Mesenteric fat pad (tissue), 1 donor: ENCODE measurements around the gene SLC4A5. TPM values are rescaled to one million over a fixed set of nuclear protein-coding genes. Genes with fewer than 3 reads are reported as not detected.

ENCODE experiments used
- DNase-seq: peaks from one replicate; pipeline ENCODE4 v3.0.0-alpha.2; 2020; ENCODE audit warnings: low spot score
- total RNA-seq: library from RNA; stranded (reverse); fragmentation: NEBNext Ultra II Directional; extraction: Animal tissue kit (Norgen Biotek cat#: 25700); gene quantifications from one replicate; pipeline ENCODE4 v1.2.1, GENCODE V29; 2021
- donor health status: DM: yes; HTN: yes; CAD: no.

SLC4A5 gene
- total RNA-seq, 1 donor from 2014 or later = 2.0 TPM

- DNase-seq = no peak
Measured at GRCh38 chr2:74317701-74318100, 25.5 kb downstream of the SLC4A5 start.

DNA sequence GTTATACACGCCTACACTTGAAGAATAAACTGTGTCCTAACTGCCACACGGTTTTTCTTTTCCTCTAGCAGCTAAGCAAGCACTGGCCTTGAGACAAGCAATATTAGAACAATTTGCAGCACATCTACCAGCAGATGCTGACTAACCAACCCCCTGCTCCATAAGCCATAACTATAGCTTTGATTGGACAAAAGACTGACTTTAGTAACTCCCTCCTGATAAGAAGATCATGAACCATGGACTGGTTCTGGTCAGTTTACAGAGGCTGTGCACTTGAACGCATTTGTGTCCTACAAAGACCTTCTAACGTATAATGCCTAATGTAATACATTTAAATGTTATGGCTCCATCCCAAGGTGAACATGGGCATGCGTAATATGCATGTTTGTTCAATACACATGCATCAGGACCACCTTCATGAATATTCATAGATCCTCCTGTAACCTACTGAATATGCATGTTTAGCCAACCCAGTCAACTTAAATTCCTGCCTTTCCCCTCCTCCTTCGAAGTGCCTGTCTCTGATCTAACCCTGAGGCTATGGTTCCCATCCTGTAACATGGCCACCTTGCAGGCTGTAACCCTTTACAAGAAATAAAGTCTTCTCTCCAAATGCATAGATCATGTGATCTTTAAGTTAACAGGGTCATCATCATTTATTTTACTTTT, 26.5 kb downstream of the SLC4A5 start:
- DNase-seq = no peak

DNA sequence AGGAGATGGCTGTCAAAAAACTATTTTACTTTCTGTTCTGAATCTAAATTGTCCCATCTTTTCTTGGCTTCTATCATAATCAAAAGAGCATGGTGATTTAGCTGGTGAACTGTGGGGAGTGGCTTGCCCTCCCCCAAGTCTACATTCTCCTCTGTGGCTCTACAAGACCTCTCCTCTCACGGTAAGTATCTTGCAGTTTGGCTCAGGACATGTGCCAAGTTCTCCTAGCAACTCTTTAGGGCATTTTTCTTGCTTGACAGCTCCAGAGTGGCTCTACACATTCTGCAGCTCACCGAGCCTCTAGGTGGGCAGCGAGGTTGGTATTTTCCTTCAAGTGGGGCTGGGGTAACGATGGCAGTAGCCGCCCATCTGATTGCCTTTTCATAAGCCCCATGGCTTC, 29.1 kb downstream of the SLC4A5 start:
- DNase-seq = no peak

- DNase-seq = no peak
Measured at GRCh38 chr2:74313497-74313896, 29.7 kb downstream of the SLC4A5 start.

DNA sequence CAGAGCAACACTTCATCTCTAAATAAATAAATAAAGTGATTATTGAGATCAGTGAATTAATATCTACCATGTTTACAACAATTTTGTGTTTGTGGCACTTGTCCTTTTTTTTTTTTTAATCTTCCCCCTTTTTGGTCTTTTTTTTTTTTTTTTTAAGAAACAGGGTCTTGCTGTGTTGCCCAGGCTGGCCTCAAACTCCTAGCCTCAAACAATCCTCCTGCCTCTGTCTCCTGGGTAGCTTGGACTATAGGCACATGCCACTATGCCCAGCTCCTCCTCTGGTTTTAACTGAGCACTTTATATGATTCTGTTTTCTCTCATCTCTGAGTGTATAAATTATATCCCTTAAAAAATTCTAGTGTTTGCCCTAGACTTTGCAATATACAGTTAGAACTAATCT, 30.3 kb downstream of the SLC4A5 start:
- DNase-seq = no peak

GRCh38 chr2:74307720-74308119, 35.5 kb downstream of the SLC4A5 start:
- DNase-seq = no peak

DNA sequence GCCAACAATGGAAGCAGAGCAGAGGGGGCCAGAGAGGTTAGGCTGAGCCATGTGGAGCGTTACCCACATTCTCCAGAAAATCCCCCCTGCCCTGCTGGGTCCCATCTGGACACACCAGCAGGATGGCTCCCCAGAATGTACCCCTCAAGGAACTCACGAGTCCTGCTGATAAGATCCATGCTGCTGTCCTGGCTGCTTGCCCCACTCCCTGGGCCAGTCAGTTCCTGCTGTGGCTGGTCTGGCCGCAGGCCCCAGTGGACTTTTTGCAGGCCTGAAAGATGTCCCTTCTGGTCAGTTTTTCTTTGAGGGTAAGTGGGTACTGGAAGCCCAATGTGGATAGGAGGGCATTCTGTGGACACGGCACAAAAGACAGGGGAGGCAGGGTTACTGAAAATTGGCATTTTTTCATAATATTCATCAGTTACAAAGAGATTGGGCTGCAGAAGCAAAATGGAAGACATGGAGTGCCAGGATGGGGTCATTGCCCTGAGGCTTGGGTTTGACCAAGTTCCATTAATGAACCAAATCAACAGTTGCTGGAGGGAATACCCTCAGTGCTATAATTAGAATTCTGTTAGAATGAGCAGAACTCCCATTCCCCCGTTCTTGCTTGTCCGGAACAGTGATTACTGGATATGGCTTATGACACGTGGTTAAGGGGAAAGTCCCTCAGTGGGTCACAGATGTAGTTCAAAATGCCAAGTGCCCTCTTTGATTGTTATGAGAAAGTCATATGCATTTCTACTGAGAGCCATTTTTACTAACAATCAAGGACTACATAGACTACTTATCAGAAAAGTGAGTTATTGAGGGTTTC, 38.7 kb downstream of the SLC4A5 start:
- DNase-seq = no peak

GRCh38 chr2:74302865-74303264, 40.4 kb downstream of the SLC4A5 start:
- no peak for DNase-seq

DNA sequence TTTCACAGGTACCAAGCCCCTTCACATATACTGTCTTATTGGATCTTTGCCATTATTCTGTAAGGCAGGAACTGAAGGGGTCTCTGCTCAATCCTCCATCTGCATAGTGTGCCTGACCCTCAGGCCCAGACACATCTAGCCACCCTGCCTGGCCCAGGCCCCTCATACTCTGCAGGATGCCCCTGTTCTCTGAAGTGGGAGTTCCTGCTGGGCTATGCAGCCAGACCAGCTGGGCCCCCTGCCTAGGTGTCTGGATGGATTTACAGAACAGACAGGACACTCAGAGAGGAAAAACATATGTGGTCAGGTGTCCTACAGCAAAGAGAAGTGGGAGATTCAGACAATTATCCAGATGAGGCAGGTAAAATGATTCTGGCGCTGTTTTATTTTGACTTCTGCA, 42.0 kb downstream of the SLC4A5 start:
- DNase-seq = no peak

DNA sequence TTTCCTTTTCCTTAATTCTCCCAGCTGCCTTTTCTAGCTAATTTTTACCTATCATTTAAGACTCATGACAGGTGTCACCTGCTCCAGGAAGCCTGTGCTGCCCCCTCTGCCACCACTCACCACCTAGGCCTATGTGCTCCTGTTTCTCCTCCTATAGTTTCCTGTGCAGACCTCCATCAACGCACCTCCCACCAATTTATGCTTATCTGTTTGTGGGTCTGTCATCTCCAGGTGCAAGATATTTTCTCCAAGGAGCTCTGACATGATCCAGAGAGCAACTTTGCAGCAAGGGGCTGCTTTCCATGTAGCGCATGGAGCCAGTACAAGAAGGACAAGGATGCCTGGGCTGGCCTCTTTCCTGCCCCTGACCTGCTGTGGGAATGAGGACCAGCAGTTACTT, 42.7 kb downstream of the SLC4A5 start:
- no peak for DNase-seq

DNA sequence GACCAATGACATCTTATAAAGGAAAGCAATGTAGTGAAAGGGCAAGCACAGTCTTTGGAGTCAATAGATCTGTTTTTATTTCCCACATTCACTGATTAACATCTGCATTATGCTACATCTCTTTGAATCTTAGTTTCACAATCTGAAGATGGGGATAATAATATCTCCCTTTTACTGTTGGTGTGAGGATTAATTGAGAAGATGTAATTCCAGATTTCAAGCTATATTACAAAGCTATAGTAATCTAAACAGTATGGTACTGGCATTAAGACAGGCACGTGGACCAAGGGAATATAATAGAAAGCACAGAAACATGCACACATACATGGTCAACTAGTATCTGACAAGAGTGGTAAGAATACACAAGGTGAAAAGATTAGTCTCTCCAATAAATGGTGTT, 45.3 kb downstream of the SLC4A5 start:
- no peak for DNase-seq

- DNase-seq = no peak
Measured at GRCh38 chr2:74297391-74297790, 45.8 kb downstream of the SLC4A5 start.

GRCh38 chr2:74293191-74293991, 49.8 kb downstream of the SLC4A5 start:
- no peak for DNase-seq

GRCh38 chr2:74292751-74293150, 50.5 kb downstream of the SLC4A5 start:
- no peak for DNase-seq

- DNase-seq = no peak
Measured at GRCh38 chr2:74291886-74292621, 51.2 kb downstream of the SLC4A5 start.

- no peak for DNase-seq
Measured at GRCh38 chr2:74291218-74291544, 52.0 kb downstream of the SLC4A5 start.

DNA sequence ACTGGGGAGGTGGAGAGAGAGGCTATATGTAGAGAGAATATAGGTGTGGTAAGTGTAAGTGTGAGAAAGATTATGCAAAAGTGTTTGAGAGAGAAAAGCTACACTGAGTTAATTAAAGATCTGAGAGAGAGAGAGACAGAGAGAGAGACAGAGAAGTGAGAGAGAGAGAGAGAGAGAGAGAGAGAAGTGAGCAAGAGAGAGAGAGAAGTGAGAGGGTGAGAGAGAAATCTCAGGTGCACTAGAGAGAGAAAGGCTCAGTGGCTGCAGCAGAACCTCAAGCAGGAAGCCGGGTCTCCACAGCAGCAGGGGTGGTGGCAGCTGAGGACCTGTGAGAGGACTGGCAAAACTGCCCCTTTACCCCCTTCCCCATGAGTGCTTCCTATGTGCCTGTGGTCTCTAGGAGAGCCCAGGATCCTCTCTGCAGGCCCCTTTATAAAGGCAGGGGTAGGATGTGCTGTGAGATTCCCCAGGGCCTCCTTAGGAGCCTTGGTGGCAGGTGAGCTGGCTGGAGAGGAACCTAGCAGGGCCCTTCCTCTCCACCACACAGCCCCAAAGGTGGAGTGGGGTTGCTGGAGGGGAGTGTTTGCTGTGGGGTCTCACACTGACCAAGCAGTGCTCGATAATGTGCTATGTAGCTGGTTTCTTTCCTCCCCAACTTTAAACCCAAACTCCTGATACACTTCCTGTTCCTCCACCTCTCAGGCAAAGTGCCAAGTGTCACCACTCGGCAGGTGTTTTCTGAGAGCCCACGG, 52.6 kb downstream of the SLC4A5 start:
- DNase-seq = no peak

DNA sequence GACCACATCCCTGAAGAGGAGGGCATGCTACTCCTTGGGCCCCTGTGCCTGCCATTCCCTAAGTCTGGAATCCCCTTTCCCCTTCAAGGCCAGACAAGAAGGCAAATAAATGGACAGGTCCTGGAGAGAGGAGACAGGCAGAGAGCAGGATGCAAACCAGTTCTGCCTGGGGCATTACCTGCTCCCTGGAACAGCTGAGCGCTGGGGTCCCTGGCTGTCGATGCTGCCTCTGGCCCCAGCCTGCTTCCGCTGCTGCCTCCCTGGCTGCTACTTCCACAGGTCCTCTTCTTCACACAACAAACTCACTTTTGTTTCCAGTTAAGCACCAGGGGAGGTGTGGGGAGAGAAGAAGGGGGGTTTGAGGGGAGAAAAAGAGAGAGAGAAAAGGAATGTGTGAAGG, 53.1 kb downstream of the SLC4A5 start:
- DNase-seq = no peak

DNA sequence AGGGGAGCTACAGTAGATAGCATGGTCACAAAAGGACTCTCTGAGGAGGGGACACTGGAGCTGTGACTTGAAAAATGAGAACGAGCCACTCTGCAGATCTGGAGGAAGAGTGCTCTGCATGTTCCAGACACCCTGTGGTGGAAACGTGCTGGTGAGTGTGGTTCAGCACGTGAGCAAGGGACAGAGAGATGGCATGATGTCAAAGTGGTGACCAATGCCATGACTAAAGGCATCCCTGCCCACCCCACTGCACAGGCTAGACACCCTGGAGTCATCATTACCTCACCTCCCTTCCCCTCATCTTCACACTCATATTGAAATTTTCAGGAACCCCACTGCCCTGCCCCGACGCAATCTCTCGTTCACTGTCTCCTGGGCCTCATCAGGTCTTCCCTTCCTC, 56.5 kb downstream of the SLC4A5 start:
- DNase-seq = no peak

DNA sequence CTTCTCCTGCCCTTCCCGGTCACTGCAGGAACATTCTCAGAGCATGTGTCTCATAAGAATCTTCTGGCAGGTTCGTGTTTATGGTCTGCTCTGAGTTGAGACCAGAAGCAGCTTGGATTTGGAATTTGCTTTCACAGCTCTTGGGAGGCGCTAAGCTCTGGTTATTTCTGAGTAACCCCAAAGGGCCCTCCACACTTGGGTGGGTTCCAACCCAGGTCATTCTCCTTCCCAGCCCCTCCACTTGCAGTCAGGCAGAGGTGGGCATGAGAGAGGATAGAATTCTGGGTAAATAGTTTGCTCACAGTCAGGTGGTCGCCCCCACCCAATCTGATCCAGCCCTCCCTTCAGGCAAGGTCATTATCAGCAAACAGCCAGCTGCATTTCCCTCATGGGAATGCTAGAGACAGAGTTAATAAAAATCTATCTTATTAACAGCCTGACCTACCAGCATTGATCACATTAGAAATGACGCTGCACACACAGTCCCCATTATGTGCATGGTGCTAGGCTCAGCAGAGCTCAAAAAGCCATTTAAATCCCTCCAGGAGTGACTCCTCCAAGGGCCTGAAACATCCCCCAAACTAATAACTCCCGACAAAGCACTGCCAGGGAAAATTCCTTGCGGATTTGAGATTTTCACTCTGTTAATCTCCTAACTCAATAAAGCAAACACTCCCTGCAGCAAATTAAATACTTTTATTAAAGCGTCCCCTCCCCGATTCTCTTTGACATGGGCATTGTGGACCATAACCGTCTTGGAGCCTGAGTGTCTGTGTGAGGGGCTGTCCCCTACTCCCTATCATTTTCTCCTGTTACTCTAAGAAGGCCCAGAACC, 61.9 kb downstream of the SLC4A5 start:
- DNase-seq = no peak
